Upper lobe of right lung (tissue), 1 donor: ENCODE results near the gene PMFBP1. TPM values are rescaled to one million over a fixed set of nuclear protein-coding genes. Genes with fewer than 3 reads are reported as not detected.

Source experiments
- ATAC-seq: fragments of 200-7000 bp; cut with Tn5 transposase; one replicate; pipeline ENCODE4 v1.9.1; 2020; ENCODE audit warnings: mild to moderate bottlenecking, moderate library complexity
- DNase-seq: peaks from one replicate; pipeline ENCODE4 v3.0.0-alpha.2; 2020
- H3K27ac ChIP-seq: fragments of 200-600 bp; one replicate; pipeline ENCODE4 v1.8.0; 2022
- H3K27me3 ChIP-seq: fragments of 200-600 bp; one replicate; pipeline ENCODE4 v1.8.0; 2022; ENCODE audit warnings: mild to moderate bottlenecking
- H3K36me3 ChIP-seq: fragments of 200-600 bp; one replicate; pipeline ENCODE4 v1.8.0; 2022
- H3K4me1 ChIP-seq: fragments of 200-600 bp; one replicate; pipeline ENCODE4 v1.8.0; 2022
- H3K4me3 ChIP-seq: fragments of 200-600 bp; one replicate; pipeline ENCODE4 v1.8.0; 2022; ENCODE audit warnings: mild to moderate bottlenecking
- H3K9me3 ChIP-seq: fragments of 200-600 bp; one replicate; pipeline ENCODE4 v1.8.0; 2022
- CTCF ChIP-seq: fragments of 200-600 bp; IDR thresholded peaks from one replicate; pipeline ENCODE4 v1.8.0; 2022; ENCODE audit warnings: antibody characterized with exemption
- intact Hi-C: fragments of 100-400 bp; cut with DNase I; formaldehyde crosslinking; loops from one replicate; pipeline ENCODE4 v1.11.0; 2022
- total RNA-seq: library from RNA; stranded (reverse); fragmentation: NEBNext Ultra II Directional; extraction: Animal tissue kit (Norgen Biotek cat#: 25700); gene quantifications from one replicate; pipeline ENCODE4 v1.2.1, GENCODE V29; 2021
- donor health status: DM: no; HTN: yes; CAD: no; lungs with severe emphysema.

Gene PMFBP1
- total RNA-seq, 1 donor from 2014 or later: 0.23 TPM

- peaks cover 76% of the 10 kb centered on the region for H3K36me3 ChIP-seq
- DNase-seq (no peak), ATAC-seq (no peak)
- no peaks in the 10 kb centered on the region for H3K9me3 ChIP-seq
- TF ChIP-seq CTCF: no peak
- no peaks in the 10 kb centered on the region for H3K4me1 ChIP-seq
- no peaks in the 10 kb centered on the region for H3K27me3 ChIP-seq
- no peak overlapping the region for H3K27ac ChIP-seq
- H3K4me3 ChIP-seq: no peak overlapping the region
- intact Hi-C loops: no loop called here
Observed at GRCh38 chr16:72110662-72111615, 61.0 kb downstream of the PMFBP1 start.

GRCh38 chr16:72109966-72110530 is 61.9 kb downstream of the PMFBP1 start:
- Histone ChIP-seq H3K9me3 (no peaks in the 10 kb centered on the region), H3K27me3 (no peaks in the 10 kb centered on the region), H3K4me3 (no peak overlapping the region), H3K4me1 (no peaks in the 10 kb centered on the region), H3K27ac (no peak overlapping the region), H3K36me3 (peaks cover 85% of the 10 kb centered on the region)
- DNase-seq (no peak), ATAC-seq (no peak)
- TF ChIP-seq CTCF: no peak
- intact Hi-C loops: no loop called here

- H3K4me1 ChIP-seq: no peaks in the 10 kb centered on the region
- intact Hi-C loops: no loop called here
- no peak for TF ChIP-seq CTCF
- no peak overlapping the region for H3K27ac ChIP-seq
- no peak for ATAC-seq
- no peaks in the 10 kb centered on the region for H3K9me3 ChIP-seq
- no peak for DNase-seq
- no peaks in the 10 kb centered on the region for H3K27me3 ChIP-seq
- no peak overlapping the region for H3K4me3 ChIP-seq
- H3K36me3 ChIP-seq: peaks cover 92% of the 10 kb centered on the region
Observed at GRCh38 chr16:72109300-72109699, 62.7 kb downstream of the PMFBP1 start.

- Histone ChIP-seq H3K27ac (no peak overlapping the region), H3K9me3 (no peaks in the 10 kb centered on the region), H3K27me3 (no peaks in the 10 kb centered on the region), H3K4me1 (no peaks in the 10 kb centered on the region), H3K4me3 (no peak overlapping the region), H3K36me3 (peaks cover 100% of the 10 kb centered on the region)
- intact Hi-C loops: no loop called here
- ATAC-seq (no peak), DNase-seq (no peak)
- TF ChIP-seq CTCF: no peak
Observed at GRCh38 chr16:72108353-72109102, 63.4 kb downstream of the PMFBP1 start.

GRCh38 chr16:72107371-72107770 is 64.6 kb downstream of the PMFBP1 start:
- no peaks in the 10 kb centered on the region for H3K27me3 ChIP-seq
- intact Hi-C loops: no loop called here
- H3K4me1 ChIP-seq: no peaks in the 10 kb centered on the region
- DNase-seq (no peak), ATAC-seq (no peak)
- TF ChIP-seq CTCF: no peak
- H3K36me3 ChIP-seq: peaks cover 100% of the 10 kb centered on the region
- H3K9me3 ChIP-seq: no peaks in the 10 kb centered on the region
- no peak overlapping the region for H3K4me3 ChIP-seq
- H3K27ac ChIP-seq: no peak overlapping the region
